ENCODE measurements around the gene ECT2L.

DNA sequence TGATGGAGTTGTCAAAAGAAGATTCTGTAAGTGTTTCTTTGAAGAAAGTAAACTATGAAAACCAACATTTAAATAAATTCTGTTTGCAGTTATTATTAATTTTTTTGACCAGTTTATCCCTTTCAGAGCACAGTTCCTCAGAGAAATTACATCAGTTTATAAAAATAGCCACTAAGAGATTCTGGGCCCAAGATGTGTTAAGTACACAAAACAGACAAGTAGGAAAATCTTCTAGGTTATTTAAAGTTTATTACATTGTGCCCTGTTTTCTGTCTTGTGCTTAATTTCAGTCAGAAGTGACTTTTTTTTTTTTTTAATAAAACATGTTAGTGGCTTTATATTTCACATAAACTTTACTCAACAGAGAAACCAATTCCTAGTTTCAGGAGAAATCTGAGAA, 72.3 kb downstream of the ECT2L start:
- TF ChIP-seq ESRRA (IDR thresholded peaks at IDR 0.05; ENCODE audit: borderline replicate concordance, low read length), result no peak
- TF ChIP-seq CHD2 (IDR thresholded peaks at IDR 0.05; ENCODE audit: low read length, partially characterized antibody), result no peak

All from A549 (cell line).